ENCODE measurements around the gene EEFSEC. TPM values are rescaled to one million over a fixed set of nuclear protein-coding genes. Genes with fewer than 3 reads are reported as not detected.

Gene EEFSEC
- total and polyA plus RNA-seq, 2 of the 8 experiments (the other 6 are each of a cell fraction or from before 2014, with no cell fraction given): 13.1 to 19.8 TPM

- Histone ChIP-seq H3K56ac (replicated peaks; ENCODE audit: insufficient read length, low read depth, low read length) (no peak overlapping the region), H3K9ac (replicated peaks in 1 of 4; ENCODE audit: extremely low read depth in 1 of 4, low read depth in 3 of 4, low read length in 3 of 4) (no peak overlapping the region), H3K79me1 (ENCODE audit: low read depth, low read length) (no peaks in the 10 kb centered on the region), H4K20me1 (replicated peaks in 1 of 2; ENCODE audit: control insufficient read depth in 1 of 2, insufficient read depth in 2 of 2, low read length in 2 of 2) (peaks cover 4 to 8% of the 10 kb centered on the region in 2 experiments), H3K27me3 (replicated peaks in 1 of 4; ENCODE audit: control insufficient read depth in 3 of 4, extremely low read depth in 1 of 4, insufficient read depth in 3 of 4, low read length in 3 of 4) (peaks cover 3 to 37% (median 28%) of the 10 kb centered on the region in 4 experiments), H3K14ac (ENCODE audit: insufficient read length) (no peak overlapping the region), H3K23me2 (ENCODE audit: low read depth, low read length) (no peaks in the 10 kb centered on the region), H3K36me3 (ENCODE audit: control insufficient read depth in 2 of 4, insufficient read depth in 4 of 4, low read length in 3 of 4) (no peaks in the 10 kb centered on the region), H3K4me2 (ENCODE audit: insufficient read depth in 1 of 2, low read depth in 2 of 2, low read length in 2 of 2) (no peak overlapping the region), H3K4me1 (replicated peaks in 1 of 4; ENCODE audit: control insufficient read depth in 3 of 4, insufficient read depth in 4 of 4, low read length in 3 of 4) (peaks cover 0 to 11% (median 10%) of the 10 kb centered on the region in 4 experiments; a peak in 5 of 7 replicates), H3K4ac (replicated peaks; ENCODE audit: insufficient read length, low read depth, low read length) (no peak overlapping the region), H3K23ac (ENCODE audit: insufficient read length) (no peak overlapping the region), H2AK5ac (ENCODE audit: low read depth, low read length) (no peak overlapping the region), H4K5ac (ENCODE audit: insufficient read length, low read depth, low read length) (no peak overlapping the region), H3K4me3 (ENCODE audit: extremely low read depth in 1 of 4, insufficient read depth in 2 of 4, low read depth in 3 of 4, low read length in 4 of 4) (no peak overlapping the region), H3K18ac (ENCODE audit: extremely low read depth, low read length) (no peak overlapping the region), H2AFZ (ENCODE audit: low read length) (no peak overlapping the region), H4K8ac (ENCODE audit: extremely low read depth, insufficient read depth, low read length) (peak overlapping the region; percentile 35; the same call in 1 of the 2 replicates), H2BK12ac (ENCODE audit: low read depth, low read length) (no peak overlapping the region), H2BK120ac (replicated peaks; ENCODE audit: low read depth, low read length) (no peak overlapping the region), H3K79me2 (ENCODE audit: control insufficient read depth in 1 of 2, insufficient read depth in 2 of 2, low read length in 2 of 2) (no peaks in the 10 kb centered on the region), H3K27ac (ENCODE audit: low read depth, low read length) (no peak overlapping the region), H4K91ac (replicated peaks; ENCODE audit: insufficient read length, low read length) (no peak overlapping the region), H3K9me3 (ENCODE audit: insufficient read depth in 2 of 2, low read depth in 1 of 2, low read length in 1 of 2) (no peaks in the 10 kb centered on the region), H2BK20ac (ENCODE audit: low read length) (no peak overlapping the region), H2BK5ac (ENCODE audit: low read depth, low read length) (no peak overlapping the region), H2BK15ac (ENCODE audit: low read length) (no peak overlapping the region)
- DNase-seq (ENCODE audit: low read depth in 1 of 2, low spot score in 2 of 2) (no peak), FAIRE-seq (no peak)
- ChIA-PET CTCF (ENCODE audit: partially characterized antibody) (interaction anchor here (0.6 to 11.0 kb wide), 11 partner anchors 9 to 181 kb away, joined by 3 to 144 read pairs (median 4); partner anchors contain the start of gene GATA2), POLR2A (ENCODE audit: partially characterized antibody) (interaction anchor here (1.4 kb wide), 1 partner anchor 10 kb away, joined by 3 read pairs; no protein-coding TSS in a partner anchor)
- WGBS, 2 experiments (ENCODE audit: extremely low coverage in 1 of 2, insufficient coverage in 1 of 2, insufficient read length in 1 of 2, insufficient replicate concordance in 2 of 2, low coverage in 1 of 2, low lambda C conversion rate in 2 of 2, missing lambda C conversion rate in 1 of 2): 87% methylated on average over 7 of the region's 7 CpGs; no CpG with 5 or more reads in 1 of the 2 experiments
- TF ChIP-seq RXRA (IDR thresholded peaks at IDR 0.05; ENCODE audit: insufficient read depth, low read depth, low read length): no peak
Observed at GRCh38 chr3:128423525-128424147, 270.4 kb downstream of the EEFSEC start.
